Adrenal gland (tissue), 12 donors: ENCODE results near the gene ITGA7. TPM values are rescaled to one million over a fixed set of nuclear protein-coding genes. Genes with fewer than 3 reads are reported as not detected.

ENCODE experiments used
- DNase-seq, 7 donors: peaks; one replicate each; pipeline ENCODE4 v3.0.0-alpha.2; 2019 to 2020
- H3K27ac ChIP-seq, 5 donors: fragments of 200-600 bp; sonication (generic) in 4 of 5; 1 replicate in 3 of 5; 2 replicates in 2 of 5; pipeline versions ENCODE4 v1.5.1 to v1.8.0; 2016 to 2020; ENCODE audit warnings: mild to moderate bottlenecking in 1 of 5
- H3K27me3 ChIP-seq: fragments of 200-600 bp; 2 replicates; pipeline ENCODE4 v1.8.0; 2021
- H3K36me3 ChIP-seq, 2 donors: fragments of 200-600 bp; replicated peaks in 1 of 2; 1 replicate in 1 of 2; 2 replicates in 1 of 2; pipeline versions ENCODE4 v1.5.1 to v1.8.0; 2018 to 2022
- H3K4me1 ChIP-seq, 2 donors: fragments of 200-600 bp; replicated peaks in 1 of 2; 1 replicate in 1 of 2; 2 replicates in 1 of 2; pipeline versions ENCODE4 v1.5.1 to v1.8.0; 2018 to 2021
- H3K4me3 ChIP-seq, 4 donors: fragments of 200-600 bp; sonication (generic) in 3 of 4; one replicate each; pipeline ENCODE4 v1.5.1; 2016 to 2018
- H3K9me3 ChIP-seq, 3 donors: fragments of 200-600 bp; sonication (generic) in 1 of 3; replicated peaks in 1 of 3; 1 replicate in 2 of 3; 2 replicates in 1 of 3; pipeline versions ENCODE4 v1.5.1 to v1.8.0; 2016 to 2021
- CTCF ChIP-seq, 6 experiments: fragments of 450-650 bp in 4 of 6; fragments of 200-600 bp in 2 of 6; sonication (generic) in 1 of 6; IDR thresholded peaks; 1 replicate in 5 of 6; 2 replicates in 1 of 6; pipeline versions ENCODE4 v1.5.1 to v1.8.0; 2016 to 2021; ENCODE audit warnings: antibody characterized with exemption in 6 of 6, mild to moderate bottlenecking in 2 of 6, moderate library complexity in 1 of 6
- POLR2A ChIP-seq, 2 donors: fragments of 450-650 bp; IDR thresholded peaks; one replicate each; pipeline ENCODE4 v1.6.1; 2017; ENCODE audit warnings: antibody characterized with exemption in 2 of 2, mild to moderate bottlenecking in 2 of 2, moderate library complexity in 1 of 2
- WGBS, 4 donors: extraction: QIAGEN DNeasy Blood & Tissue Kit in 2 of 4; methylation state at CpG; one replicate each; pipeline versions ENCODE4 v1.1.5 to v1.1.7; 2013 to 2017; 5-methylcytosine and 5-hydroxymethylcytosine counted together
- intact Hi-C, 2 donors: fragments of 100-400 bp; cut with DNase I; formaldehyde crosslinking; loops; one replicate each; pipeline versions ENCODE4 v1.14.1 to v1.15.0; 2022 to 2023
- polyA plus RNA-seq, 3 donors: library from polyadenylated mRNA; stranded (reverse); fragments of 200-250 nt in 2 of 3; fragments of 350-450 nt in 1 of 3; fragmentation: Illumina TruSeq in 1 of 3; extraction: RNeasy Lipid Tissue Mini Kit (QIAGEN cat#74804) in 1 of 3; gene quantifications; one replicate each; pipeline ENCODE4 v1.2.3, GENCODE V29; 2013 to 2014
- total RNA-seq, 9 donors: library from RNA; depleted of rRNA in 4 of 9; stranded (reverse); fragments of >200 nt in 4 of 9; fragments of 120-200 nt in 1 of 9; fragmentation: NEBNext Ultra II Directional in 1 of 9; extraction: Animal tissue kit (Norgen Biotek cat#: 25700) in 1 of 9; gene quantifications; one replicate each; pipeline versions ENCODE4 v1.1.0 to v1.2.4, GENCODE V29; 2013 to 2023
- donor health status: healthy with polysubstance abuse.
- donor health status: Bipolar disorder and iron deficiency.
- donor health status: DM: yes; HTN: yes; CAD: no.
- donor health status: DM: no; HTN: no; CAD: no.
- donor health status: DM: no; HTN: no; CAD: no.
- donor health status: DM: yes; HTN: yes; CAD: no.

Gene ITGA7
- total and polyA plus RNA-seq, 12 donors: 5.7 to 77.1 (median 15.7) TPM

DNA sequence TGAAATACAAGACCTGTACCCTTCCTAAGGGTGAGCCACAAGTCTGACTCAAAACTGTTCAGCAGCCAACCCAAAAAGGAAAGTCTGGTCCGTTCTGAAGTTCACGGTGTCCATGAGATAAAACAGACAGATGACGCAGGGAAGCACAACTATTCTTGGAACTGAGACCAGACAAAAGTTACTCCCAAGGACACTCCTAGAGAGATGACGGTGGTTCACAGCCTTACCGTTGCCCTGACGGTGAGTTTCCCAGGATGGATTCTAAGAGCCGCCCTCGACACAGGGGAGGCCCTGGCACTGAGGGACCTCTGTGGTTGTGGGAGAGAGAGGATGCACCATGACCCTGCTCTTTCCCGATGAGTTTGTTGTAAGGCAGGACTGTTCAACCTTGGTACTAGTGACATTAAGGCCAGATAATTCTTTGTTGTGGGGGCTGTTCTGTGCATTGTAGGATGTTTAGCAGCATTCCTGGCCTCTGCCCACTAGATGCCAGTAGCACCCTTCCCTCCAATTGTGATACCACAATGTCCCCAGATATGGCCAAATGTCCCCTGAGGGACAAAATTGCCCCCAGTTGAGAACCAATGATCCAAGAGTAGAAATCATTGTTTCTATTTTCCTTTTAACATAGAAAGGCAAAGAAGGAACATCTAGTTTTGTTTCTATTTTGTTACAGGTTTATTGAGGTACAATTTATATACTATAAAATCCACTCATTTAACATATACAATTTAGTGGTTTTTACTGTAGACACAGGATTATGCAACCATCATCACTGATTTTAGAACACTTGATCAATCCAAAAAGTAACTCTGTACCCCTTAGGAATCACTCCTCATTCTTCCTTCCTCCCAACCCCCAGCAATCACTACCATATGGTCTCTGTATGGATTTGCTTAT is 48.0 kb downstream of the ITGA7 start:
- DNase-seq: peak; percentile 77 to 94 (median 84)
- no peaks in the 10 kb centered on the region for H3K36me3 ChIP-seq
- H3K4me3 ChIP-seq: no peak overlapping the region
- intact Hi-C loops: loop anchor here in 1 of 2 donors (5.0 kb wide), 1 partner anchor 58 kb away; the partner anchor contains the start of gene BLOC1S1
- no peaks in the 10 kb centered on the region for H3K9me3 ChIP-seq
- TF ChIP-seq CTCF (IDR thresholded peaks at IDR 0.05): peak; percentile 18 to 81 (median 61)
- TF ChIP-seq POLR2A (IDR thresholded peaks at IDR 0.05): peak in 1 of 2 donors; percentile 62
- H3K27ac ChIP-seq: peak overlapping the region; percentile 79 to 95 (median 91)
- peaks cover 12 to 17% of the 10 kb centered on the region in 2 donors for H3K4me1 ChIP-seq
- WGBS, 4 donors: 31 to 42% (median 37%) methylated on average over 8 to 9 of the region's 9 CpGs
- H3K27me3 ChIP-seq: no peaks in the 10 kb centered on the region

DNA sequence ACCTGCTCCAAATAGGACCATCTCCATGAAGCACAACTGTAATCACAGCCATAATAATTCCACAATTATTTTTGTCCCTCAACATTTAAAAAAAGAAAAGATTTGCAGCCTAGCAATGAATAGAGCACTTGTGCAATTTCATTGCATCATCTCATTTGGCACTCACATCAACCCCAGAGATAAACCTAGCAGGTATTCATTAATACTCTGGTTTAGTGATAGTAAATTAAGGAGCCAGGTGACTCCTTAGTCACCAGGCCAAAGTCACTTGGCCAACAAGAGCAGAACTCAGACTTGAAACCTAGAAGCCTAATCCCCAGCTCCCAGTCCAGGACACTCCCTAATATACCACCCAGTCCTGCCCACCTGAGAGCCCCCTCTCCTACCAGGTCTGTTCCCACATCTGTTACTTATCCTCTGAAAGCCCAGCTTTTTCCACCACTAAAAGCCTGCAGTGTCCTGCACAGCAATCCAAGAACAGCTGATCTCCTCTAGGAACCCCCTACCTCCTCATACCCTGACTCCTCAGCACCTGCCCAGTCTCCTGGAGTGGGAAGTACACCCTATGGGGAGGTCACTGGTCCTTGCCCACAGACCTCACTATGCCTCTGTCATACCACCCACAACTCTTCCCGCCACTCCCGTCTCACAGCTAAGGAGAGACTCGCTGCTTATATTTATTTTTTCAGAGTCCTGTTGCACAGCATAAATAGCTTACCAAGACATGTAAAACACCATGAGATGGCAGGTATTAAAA is 48.9 kb downstream of the ITGA7 start:
- Histone ChIP-seq H3K27me3 (no peaks in the 10 kb centered on the region), H3K9me3 (no peaks in the 10 kb centered on the region), H3K4me1 (peaks cover 12 to 17% of the 10 kb centered on the region in 2 donors), H3K36me3 (no peaks in the 10 kb centered on the region), H3K4me3 (peak overlapping the region in 1 of 4 donors; percentile 0), H3K27ac (peak overlapping the region; percentile 79 to 95 (median 91))
- intact Hi-C loops: loop anchor here in 1 of 2 donors (5.0 kb wide), 1 partner anchor 58 kb away; the partner anchor contains the start of gene BLOC1S1
- peak in 4 of 7 donors; percentile 44 to 58 (median 49) for DNase-seq
- 38 to 56% (median 42%) methylated on average over 3 of the region's 3 CpGs for WGBS, 4 donors
- TF ChIP-seq POLR2A (IDR thresholded peaks at IDR 0.05): no peak
- TF ChIP-seq CTCF (IDR thresholded peaks at IDR 0.05): no peak

GRCh38 chr12:55658212-55658611 is 49.5 kb downstream of the ITGA7 start:
- TF ChIP-seq POLR2A (IDR thresholded peaks at IDR 0.05) (no peak), CTCF (IDR thresholded peaks at IDR 0.05) (no peak)
- DNase-seq: no peak
- Histone ChIP-seq H3K9me3 (no peaks in the 10 kb centered on the region), H3K27ac (peak overlapping the region in 4 of 5 donors; percentile 8 to 93 (median 86)), H3K4me1 (peaks cover 12 to 17% of the 10 kb centered on the region in 2 donors), H3K36me3 (no peaks in the 10 kb centered on the region), H3K27me3 (no peaks in the 10 kb centered on the region), H3K4me3 (no peak overlapping the region)
- intact Hi-C loops: loop anchor here in 1 of 2 donors (5.0 kb wide), 1 partner anchor 59 kb away; the partner anchor contains the start of gene BLOC1S1
- WGBS, 4 donors: 86 to 90% (median 90%) methylated on average over 6 of the region's 6 CpGs

DNA sequence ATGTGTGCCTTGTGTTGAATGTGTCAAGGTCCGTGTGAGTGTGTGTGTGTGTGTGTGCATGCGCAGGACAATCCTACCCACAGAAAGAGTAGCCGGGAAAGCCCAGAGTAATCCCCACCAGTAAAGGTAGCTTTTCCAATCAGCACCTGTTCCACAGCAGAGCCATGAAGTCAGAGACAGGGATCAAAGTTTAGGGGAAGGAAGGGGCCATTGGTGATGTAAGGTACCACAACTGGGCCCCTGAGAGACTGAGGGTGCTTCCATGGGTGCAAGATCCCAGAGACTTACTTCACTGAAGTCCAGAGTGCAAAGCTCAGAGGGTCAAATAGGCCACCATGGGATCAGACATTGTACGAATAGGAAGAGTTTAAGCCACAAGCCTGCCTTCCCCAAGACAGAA is 50.5 kb downstream of the ITGA7 start:
- H3K9me3 ChIP-seq: no peaks in the 10 kb centered on the region
- H3K4me1 ChIP-seq: peaks cover 12 to 17% of the 10 kb centered on the region in 2 donors
- H3K4me3 ChIP-seq: no peak overlapping the region
- H3K36me3 ChIP-seq: no peaks in the 10 kb centered on the region
- intact Hi-C loops: loop anchor here in 1 of 2 donors (5.0 kb wide), 1 partner anchor 60 kb away; the partner anchor contains the start of gene BLOC1S1
- WGBS, 4 donors: 58 to 88% (median 80%) methylated on average over 4 of the region's 4 CpGs
- no peaks in the 10 kb centered on the region for H3K27me3 ChIP-seq
- H3K27ac ChIP-seq: peak overlapping the region in 2 of 5 donors; percentile 33 to 91
- TF ChIP-seq POLR2A (IDR thresholded peaks at IDR 0.05) (no peak), CTCF (IDR thresholded peaks at IDR 0.05) (no peak)
- no peak for DNase-seq
